ENCODE measurements around the gene NOX5.

NOX5 gene

GRCh38 chr15:69027976-69028518 lies 13.6 kb downstream of the NOX5 start:
- Histone ChIP-seq H3K9me3 (ENCODE audit: low read length) (no peaks in the 10 kb centered on the region), H3K4me1 (ENCODE audit: insufficient read depth, low read length) (no peaks in the 10 kb centered on the region)

GRCh38 chr15:69031013-69032001 lies 16.8 kb downstream of the NOX5 start:
- Histone ChIP-seq H3K9me3 (ENCODE audit: low read length) (no peaks in the 10 kb centered on the region), H3K4me3 (ENCODE audit: low read depth in 1 of 2, low read length in 2 of 2) (no peak overlapping the region), H3K27ac (ENCODE audit: low read depth, low read length) (no peak overlapping the region), H3K4me1 (ENCODE audit: insufficient read depth, low read length) (no peaks in the 10 kb centered on the region), H3K27me3 (ENCODE audit: control insufficient read depth in 1 of 2, insufficient read depth in 2 of 2, low read length in 2 of 2) (peaks cover 0 to 19% of the 10 kb centered on the region in 2 donors), H3K9ac (ENCODE audit: low read length) (no peak overlapping the region), H3K36me3 (ENCODE audit: insufficient read depth, low read length) (no peaks in the 10 kb centered on the region)

More at GRCh38 chr15:69027976-69028518, 13.6 kb downstream of the NOX5 start:
- H3K36me3 ChIP-seq (ENCODE audit: insufficient read depth, low read length) = no peaks in the 10 kb centered on the region
- peaks cover 0 to 13% of the 10 kb centered on the region in 2 donors for H3K27me3 ChIP-seq (ENCODE audit: control insufficient read depth in 1 of 2, insufficient read depth in 2 of 2, low read length in 2 of 2)
- no peak overlapping the region for H3K9ac ChIP-seq (ENCODE audit: low read length)
- H3K27ac ChIP-seq (ENCODE audit: low read depth, low read length) = no peak overlapping the region
- no peak overlapping the region for H3K4me3 ChIP-seq (ENCODE audit: low read depth in 1 of 2, low read length in 2 of 2)

- H3K4me3 ChIP-seq (ENCODE audit: low read depth in 1 of 2, low read length in 2 of 2) = no peak overlapping the region
- no peak overlapping the region for H3K9ac ChIP-seq (ENCODE audit: low read length)
- no peaks in the 10 kb centered on the region for H3K36me3 ChIP-seq (ENCODE audit: insufficient read depth, low read length)
- H3K27ac ChIP-seq (ENCODE audit: low read depth, low read length) = no peak overlapping the region
- no peaks in the 10 kb centered on the region for H3K9me3 ChIP-seq (ENCODE audit: low read length)
- no peaks in the 10 kb centered on the region for H3K4me1 ChIP-seq (ENCODE audit: insufficient read depth, low read length)
- peaks cover 0 to 24% of the 10 kb centered on the region in 2 donors for H3K27me3 ChIP-seq (ENCODE audit: control insufficient read depth in 1 of 2, insufficient read depth in 2 of 2, low read length in 2 of 2)
These were observed 17.5 kb downstream of the NOX5 start for GRCh38 chr15:69032031-69032430.

- H3K27ac ChIP-seq (ENCODE audit: low read depth, low read length) = no peak overlapping the region
- H3K4me1 ChIP-seq (ENCODE audit: insufficient read depth, low read length) = no peaks in the 10 kb centered on the region
- peaks cover 0 to 24% of the 10 kb centered on the region in 2 donors for H3K27me3 ChIP-seq (ENCODE audit: control insufficient read depth in 1 of 2, insufficient read depth in 2 of 2, low read length in 2 of 2)
- H3K36me3 ChIP-seq (ENCODE audit: insufficient read depth, low read length) = no peaks in the 10 kb centered on the region
- no peak overlapping the region for H3K4me3 ChIP-seq (ENCODE audit: low read depth in 1 of 2, low read length in 2 of 2)
- no peaks in the 10 kb centered on the region for H3K9me3 ChIP-seq (ENCODE audit: low read length)
- H3K9ac ChIP-seq (ENCODE audit: low read length) = no peak overlapping the region
These were observed 18.3 kb downstream of the NOX5 start for GRCh38 chr15:69032703-69033373.

GRCh38 chr15:69034352-69034751 lies 19.9 kb downstream of the NOX5 start:
- no peaks in the 10 kb centered on the region for H3K9me3 ChIP-seq (ENCODE audit: low read length)
- H3K9ac ChIP-seq (ENCODE audit: low read length) = no peak overlapping the region
- no peak overlapping the region for H3K4me3 ChIP-seq (ENCODE audit: low read depth in 1 of 2, low read length in 2 of 2)
- H3K27me3 ChIP-seq (ENCODE audit: control insufficient read depth in 1 of 2, insufficient read depth in 2 of 2, low read length in 2 of 2) = peaks cover 0 to 24% of the 10 kb centered on the region in 2 donors
- no peaks in the 10 kb centered on the region for H3K36me3 ChIP-seq (ENCODE audit: insufficient read depth, low read length)
- no peaks in the 10 kb centered on the region for H3K4me1 ChIP-seq (ENCODE audit: insufficient read depth, low read length)
- no peak overlapping the region for H3K27ac ChIP-seq (ENCODE audit: low read depth, low read length)

GRCh38 chr15:69035205-69035917 lies 20.9 kb downstream of the NOX5 start:
- no peaks in the 10 kb centered on the region for H3K9me3 ChIP-seq (ENCODE audit: low read length)
- H3K4me3 ChIP-seq (ENCODE audit: low read depth in 1 of 2, low read length in 2 of 2) = no peak overlapping the region
- no peak overlapping the region for H3K27ac ChIP-seq (ENCODE audit: low read depth, low read length)
- peaks cover 0 to 24% of the 10 kb centered on the region in 2 donors for H3K27me3 ChIP-seq (ENCODE audit: control insufficient read depth in 1 of 2, insufficient read depth in 2 of 2, low read length in 2 of 2)
- no peaks in the 10 kb centered on the region for H3K36me3 ChIP-seq (ENCODE audit: insufficient read depth, low read length)
- no peak overlapping the region for H3K9ac ChIP-seq (ENCODE audit: low read length)
- H3K4me1 ChIP-seq (ENCODE audit: insufficient read depth, low read length) = no peaks in the 10 kb centered on the region

GRCh38 chr15:69035918-69036258 lies 21.4 kb downstream of the NOX5 start:
- Histone ChIP-seq H3K9me3 (ENCODE audit: low read length) (no peaks in the 10 kb centered on the region), H3K4me3 (ENCODE audit: low read depth in 1 of 2, low read length in 2 of 2) (no peak overlapping the region), H3K27ac (ENCODE audit: low read depth, low read length) (no peak overlapping the region), H3K4me1 (ENCODE audit: insufficient read depth, low read length) (no peaks in the 10 kb centered on the region), H3K27me3 (ENCODE audit: control insufficient read depth in 1 of 2, insufficient read depth in 2 of 2, low read length in 2 of 2) (peaks cover 0 to 24% of the 10 kb centered on the region in 2 donors), H3K9ac (ENCODE audit: low read length) (no peak overlapping the region), H3K36me3 (ENCODE audit: insufficient read depth, low read length) (no peaks in the 10 kb centered on the region)

- no peak overlapping the region for H3K27ac ChIP-seq (ENCODE audit: low read depth, low read length)
- peaks cover 0 to 17% of the 10 kb centered on the region in 2 donors for H3K27me3 ChIP-seq (ENCODE audit: control insufficient read depth in 1 of 2, insufficient read depth in 2 of 2, low read length in 2 of 2)
These were observed 22.3 kb downstream of the NOX5 start for GRCh38 chr15:69036826-69037225.

GRCh38 chr15:69037482-69037881 lies 23.0 kb downstream of the NOX5 start:
- H3K9me3 ChIP-seq (ENCODE audit: low read length) = no peaks in the 10 kb centered on the region
- no peak overlapping the region for H3K27ac ChIP-seq (ENCODE audit: low read depth, low read length)
- no peaks in the 10 kb centered on the region for H3K4me1 ChIP-seq (ENCODE audit: insufficient read depth, low read length)
- no peak overlapping the region for H3K4me3 ChIP-seq (ENCODE audit: low read depth in 1 of 2, low read length in 2 of 2)
- no peaks in the 10 kb centered on the region for H3K36me3 ChIP-seq (ENCODE audit: insufficient read depth, low read length)
- H3K9ac ChIP-seq (ENCODE audit: low read length) = no peak overlapping the region
- peaks cover 0 to 15% of the 10 kb centered on the region in 2 donors for H3K27me3 ChIP-seq (ENCODE audit: control insufficient read depth in 1 of 2, insufficient read depth in 2 of 2, low read length in 2 of 2)

More at GRCh38 chr15:69036826-69037225, 22.3 kb downstream of the NOX5 start:
- Histone ChIP-seq H3K4me3 (ENCODE audit: low read depth in 1 of 2, low read length in 2 of 2) (no peak overlapping the region), H3K9me3 (ENCODE audit: low read length) (no peaks in the 10 kb centered on the region), H3K9ac (ENCODE audit: low read length) (no peak overlapping the region), H3K36me3 (ENCODE audit: insufficient read depth, low read length) (no peaks in the 10 kb centered on the region), H3K4me1 (ENCODE audit: insufficient read depth, low read length) (no peaks in the 10 kb centered on the region)

GRCh38 chr15:69037977-69038376 lies 23.5 kb downstream of the NOX5 start:
- H3K9me3 ChIP-seq (ENCODE audit: low read length) = no peaks in the 10 kb centered on the region
- H3K36me3 ChIP-seq (ENCODE audit: insufficient read depth, low read length) = no peaks in the 10 kb centered on the region
- peaks cover 0 to 12% of the 10 kb centered on the region in 2 donors for H3K27me3 ChIP-seq (ENCODE audit: control insufficient read depth in 1 of 2, insufficient read depth in 2 of 2, low read length in 2 of 2)
- no peak overlapping the region for H3K27ac ChIP-seq (ENCODE audit: low read depth, low read length)
- H3K4me3 ChIP-seq (ENCODE audit: low read depth in 1 of 2, low read length in 2 of 2) = no peak overlapping the region
- H3K9ac ChIP-seq (ENCODE audit: low read length) = no peak overlapping the region
- H3K4me1 ChIP-seq (ENCODE audit: insufficient read depth, low read length) = no peaks in the 10 kb centered on the region

GRCh38 chr15:69038508-69038907 lies 24.0 kb downstream of the NOX5 start:
- no peaks in the 10 kb centered on the region for H3K4me1 ChIP-seq (ENCODE audit: insufficient read depth, low read length)
- H3K27me3 ChIP-seq (ENCODE audit: control insufficient read depth in 1 of 2, insufficient read depth in 2 of 2, low read length in 2 of 2) = peaks cover 0 to 6% of the 10 kb centered on the region in 2 donors
- H3K36me3 ChIP-seq (ENCODE audit: insufficient read depth, low read length) = no peaks in the 10 kb centered on the region
- no peaks in the 10 kb centered on the region for H3K9me3 ChIP-seq (ENCODE audit: low read length)
- no peak overlapping the region for H3K4me3 ChIP-seq (ENCODE audit: low read depth in 1 of 2, low read length in 2 of 2)
- no peak overlapping the region for H3K9ac ChIP-seq (ENCODE audit: low read length)
- no peak overlapping the region for H3K27ac ChIP-seq (ENCODE audit: low read depth, low read length)

Data from muscle layer of colon (tissue), 2 donors.